HG03354 (cell line): ENCODE results near the gene PAK6.

Experiments used
- ATAC-seq: cut with Tn5 transposase; IDR thresholded peaks from one replicate; pipeline ENCODE4 v1.9.1; 2021; ENCODE audit warnings: mild to moderate bottlenecking; ENCODE audit not compliant: unreplicated experiment, poor library complexity, severe bottlenecking

The PAK6 gene

GRCh38 chr15:40240619-40241221, 1.9 kb downstream of the PAK6 start:
- ATAC-seq: no peak

GRCh38 chr15:40241269-40242212, 2.7 kb downstream of the PAK6 start:
- no peak for ATAC-seq

- ATAC-seq: no peak
Measured at GRCh38 chr15:40242213-40242599, 3.3 kb downstream of the PAK6 start.

- no peak for ATAC-seq
Measured at GRCh38 chr15:40242601-40243000, 3.7 kb downstream of the PAK6 start.

GRCh38 chr15:40243126-40243810, 4.4 kb downstream of the PAK6 start:
- no peak for ATAC-seq

- ATAC-seq: no peak
Measured at GRCh38 chr15:40244961-40245523, 6.2 kb downstream of the PAK6 start.

GRCh38 chr15:40245666-40246450, 7.0 kb downstream of the PAK6 start:
- no peak for ATAC-seq

- no peak for ATAC-seq
Measured at GRCh38 chr15:40246496-40247280, 7.8 kb downstream of the PAK6 start.

- ATAC-seq: no peak
Measured at GRCh38 chr15:40247406-40247971, 8.6 kb downstream of the PAK6 start.

- no peak for ATAC-seq
Measured at GRCh38 chr15:40248006-40248783, 9.3 kb downstream of the PAK6 start.

- no peak for ATAC-seq
Measured at GRCh38 chr15:40249477-40250303, 10.8 kb downstream of the PAK6 start.

GRCh38 chr15:40250304-40250656, 11.4 kb downstream of the PAK6 start:
- no peak for ATAC-seq

- ATAC-seq: no peak
Measured at GRCh38 chr15:40250771-40251483, 12.1 kb downstream of the PAK6 start.

- ATAC-seq: no peak
Measured at GRCh38 chr15:40251486-40252140, 12.8 kb downstream of the PAK6 start.

GRCh38 chr15:40252141-40252437, 13.2 kb downstream of the PAK6 start:
- no peak for ATAC-seq
